ENCODE measurements around the gene OR13C4.

DNA sequence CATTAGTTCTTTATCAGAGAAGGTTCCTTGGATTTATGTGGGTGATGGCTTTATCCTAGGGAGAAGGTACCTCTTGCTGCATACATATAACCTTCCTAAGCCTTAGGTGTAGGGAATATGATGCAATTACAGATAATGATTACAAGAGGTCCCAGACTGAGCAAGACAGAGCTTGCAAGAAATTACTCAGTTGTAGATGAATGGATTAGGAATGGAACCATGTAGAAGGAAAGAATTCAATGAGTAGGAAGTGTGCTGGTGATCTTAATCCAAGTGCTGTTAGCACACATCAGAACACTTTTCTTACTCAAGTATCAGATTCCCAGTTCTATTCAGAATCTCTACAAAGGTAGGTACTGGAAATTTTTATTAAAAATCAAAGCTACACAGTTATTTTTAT, 20.4 kb downstream of the OR13C4 start:
- TF ChIP-seq, protein P1, sequence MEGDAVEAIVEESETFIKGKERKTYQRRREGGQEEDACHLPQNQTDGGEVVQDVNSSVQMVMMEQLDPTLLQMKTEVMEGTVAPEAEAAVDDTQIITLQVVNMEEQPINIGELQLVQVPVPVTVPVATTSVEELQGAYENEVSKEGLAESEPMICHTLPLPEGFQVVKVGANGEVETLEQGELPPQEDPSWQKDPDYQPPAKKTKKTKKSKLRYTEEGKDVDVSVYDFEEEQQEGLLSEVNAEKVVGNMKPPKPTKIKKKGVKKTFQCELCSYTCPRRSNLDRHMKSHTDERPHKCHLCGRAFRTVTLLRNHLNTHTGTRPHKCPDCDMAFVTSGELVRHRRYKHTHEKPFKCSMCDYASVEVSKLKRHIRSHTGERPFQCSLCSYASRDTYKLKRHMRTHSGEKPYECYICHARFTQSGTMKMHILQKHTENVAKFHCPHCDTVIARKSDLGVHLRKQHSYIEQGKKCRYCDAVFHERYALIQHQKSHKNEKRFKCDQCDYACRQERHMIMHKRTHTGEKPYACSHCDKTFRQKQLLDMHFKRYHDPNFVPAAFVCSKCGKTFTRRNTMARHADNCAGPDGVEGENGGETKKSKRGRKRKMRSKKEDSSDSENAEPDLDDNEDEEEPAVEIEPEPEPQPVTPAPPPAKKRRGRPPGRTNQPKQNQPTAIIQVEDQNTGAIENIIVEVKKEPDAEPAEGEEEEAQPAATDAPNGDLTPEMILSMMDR (IDR thresholded peaks at IDR 0.05), result no peak
- no peak for TF ChIP-seq POLR2A (IDR thresholded peaks at IDR 0.05)

All from heart left ventricle (tissue), 13 donors.